BJ (cell line): Measurements from ENCODE around the gene RASGRP1. TPM values are rescaled to one million over a fixed set of nuclear protein-coding genes. Genes with fewer than 3 reads are reported as not detected.

Source experiments
- CTCF ChIA-PET: fragments of 350-600 bp; formaldehyde crosslinking; extraction: SDS; loops from one replicate; lab custom pipeline; 2021; ENCODE audit warnings: antibody characterized with exemption, inconsistent platforms; lab: Yijun Ruan, JAX
- POLR2A ChIA-PET: fragments of 300-600 bp; sonication (Branson Sonifier 250); formaldehyde crosslinking; extraction: SDS; loops from one replicate; lab custom pipeline; 2021; ENCODE audit warnings: antibody characterized with exemption; lab: Charles Lee
- DNase-seq: peaks from one replicate; pipeline ENCODE4 v3.0.0-alpha.2; 2011; ENCODE audit warnings: low read depth
- H3K27me3 ChIP-seq: 2 replicates; pipeline ENCODE4 v1.6.0; 2011; ENCODE audit warnings: low read length; ENCODE audit not compliant: control insufficient read depth, insufficient read depth
- H3K36me3 ChIP-seq: 2 replicates; pipeline ENCODE4 v1.5.1; 2011; ENCODE audit warnings: low read length; ENCODE audit not compliant: control insufficient read depth, insufficient read depth
- H3K4me3 ChIP-seq: 2 replicates; pipeline ENCODE4 v1.5.1; 2011; ENCODE audit warnings: low read depth, mild to moderate bottlenecking, control low read depth, low read length
- polyA plus RNA-seq: library from polyadenylated mRNA; depleted of rRNA; stranded (reverse); fragments of >200 nt; gene quantifications from 2 replicates; pipeline ENCODE4 v1.2.3, GENCODE V29; 2011
- TF ChIP-seq, protein P1 (sequence below): IDR thresholded peaks from 2 replicates; pipeline ENCODE4 v1.5.1; 2011; ENCODE audit warnings: low read depth, mild to moderate bottlenecking, control low read depth, inconsistent platforms, low read length, moderate library complexity; ENCODE audit not compliant: insufficient read depth

The RASGRP1 gene
- polyA plus RNA-seq, 1 experiment: 4.3 TPM

DNA sequence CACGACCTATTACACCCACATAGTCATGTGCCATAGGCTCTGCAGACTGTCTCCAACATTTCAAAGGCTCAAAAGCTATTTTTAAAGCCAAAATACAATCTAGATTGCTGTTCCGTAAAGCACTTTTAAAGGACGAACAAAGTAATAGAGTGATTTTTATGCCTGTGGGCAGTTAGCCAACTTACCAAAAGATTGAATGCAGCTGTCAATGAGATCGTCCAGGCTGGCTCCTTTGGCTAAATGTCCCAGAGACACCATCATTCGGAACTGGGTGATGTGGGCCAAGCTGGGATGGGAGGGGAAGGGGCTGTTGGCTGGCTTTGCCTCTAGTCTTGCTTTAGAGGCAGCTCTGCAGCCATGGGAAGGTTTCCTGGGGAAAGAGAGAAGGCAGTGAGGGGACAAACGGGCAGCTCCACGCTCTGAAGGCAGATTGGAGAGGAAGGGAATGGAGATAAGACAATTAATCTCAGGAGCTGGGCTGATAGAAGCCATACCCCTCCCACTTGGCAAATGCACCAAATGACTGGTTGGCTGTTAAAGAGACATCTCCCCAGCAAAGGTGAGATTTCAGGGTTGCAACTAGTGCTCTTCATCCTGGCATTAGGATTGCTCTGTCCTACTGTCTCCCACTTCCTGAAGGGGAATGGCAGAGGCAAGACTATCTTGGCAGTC is 4.8 kb downstream of the RASGRP1 start:
- Histone ChIP-seq H3K27me3 (no peaks in the 10 kb centered on the region), H3K4me3 (no peak overlapping the region), H3K36me3 (no peaks in the 10 kb centered on the region)
- ChIA-PET POLR2A (interaction anchor here (0.6 kb wide), 1 partner anchor 88 kb away, joined by 4 read pairs; no protein-coding TSS in a partner anchor), CTCF (interaction anchor here (1.1 to 1.2 kb wide), 4 partner anchors 16 to 140 kb away, joined by 3 to 5 read pairs (median 4); no protein-coding TSS in a partner anchor)
- no peak for DNase-seq
- TF ChIP-seq, protein P1, sequence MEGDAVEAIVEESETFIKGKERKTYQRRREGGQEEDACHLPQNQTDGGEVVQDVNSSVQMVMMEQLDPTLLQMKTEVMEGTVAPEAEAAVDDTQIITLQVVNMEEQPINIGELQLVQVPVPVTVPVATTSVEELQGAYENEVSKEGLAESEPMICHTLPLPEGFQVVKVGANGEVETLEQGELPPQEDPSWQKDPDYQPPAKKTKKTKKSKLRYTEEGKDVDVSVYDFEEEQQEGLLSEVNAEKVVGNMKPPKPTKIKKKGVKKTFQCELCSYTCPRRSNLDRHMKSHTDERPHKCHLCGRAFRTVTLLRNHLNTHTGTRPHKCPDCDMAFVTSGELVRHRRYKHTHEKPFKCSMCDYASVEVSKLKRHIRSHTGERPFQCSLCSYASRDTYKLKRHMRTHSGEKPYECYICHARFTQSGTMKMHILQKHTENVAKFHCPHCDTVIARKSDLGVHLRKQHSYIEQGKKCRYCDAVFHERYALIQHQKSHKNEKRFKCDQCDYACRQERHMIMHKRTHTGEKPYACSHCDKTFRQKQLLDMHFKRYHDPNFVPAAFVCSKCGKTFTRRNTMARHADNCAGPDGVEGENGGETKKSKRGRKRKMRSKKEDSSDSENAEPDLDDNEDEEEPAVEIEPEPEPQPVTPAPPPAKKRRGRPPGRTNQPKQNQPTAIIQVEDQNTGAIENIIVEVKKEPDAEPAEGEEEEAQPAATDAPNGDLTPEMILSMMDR: no peak

DNA sequence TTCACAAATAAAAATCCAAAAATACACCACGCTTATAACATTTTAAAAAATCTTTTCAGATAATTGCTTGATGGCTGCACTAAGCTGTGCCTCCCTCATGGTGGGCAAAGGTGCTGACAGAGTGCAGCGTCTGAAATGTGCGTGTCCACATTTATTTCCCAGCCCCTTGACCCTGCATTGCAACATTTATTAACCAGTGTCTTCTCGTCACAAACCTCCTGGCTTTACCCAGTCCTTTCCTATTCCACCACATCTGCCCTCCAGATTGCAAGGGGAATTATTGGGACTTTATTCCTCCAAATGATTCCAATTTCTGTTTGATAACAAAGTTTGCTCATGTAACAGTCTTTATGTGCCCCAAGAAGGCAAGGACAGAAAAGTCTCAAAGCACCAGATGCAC is 5.5 kb downstream of the RASGRP1 start:
- POLR2A ChIA-PET: no interaction called here
- no peaks in the 10 kb centered on the region for H3K27me3 ChIP-seq

DNA sequence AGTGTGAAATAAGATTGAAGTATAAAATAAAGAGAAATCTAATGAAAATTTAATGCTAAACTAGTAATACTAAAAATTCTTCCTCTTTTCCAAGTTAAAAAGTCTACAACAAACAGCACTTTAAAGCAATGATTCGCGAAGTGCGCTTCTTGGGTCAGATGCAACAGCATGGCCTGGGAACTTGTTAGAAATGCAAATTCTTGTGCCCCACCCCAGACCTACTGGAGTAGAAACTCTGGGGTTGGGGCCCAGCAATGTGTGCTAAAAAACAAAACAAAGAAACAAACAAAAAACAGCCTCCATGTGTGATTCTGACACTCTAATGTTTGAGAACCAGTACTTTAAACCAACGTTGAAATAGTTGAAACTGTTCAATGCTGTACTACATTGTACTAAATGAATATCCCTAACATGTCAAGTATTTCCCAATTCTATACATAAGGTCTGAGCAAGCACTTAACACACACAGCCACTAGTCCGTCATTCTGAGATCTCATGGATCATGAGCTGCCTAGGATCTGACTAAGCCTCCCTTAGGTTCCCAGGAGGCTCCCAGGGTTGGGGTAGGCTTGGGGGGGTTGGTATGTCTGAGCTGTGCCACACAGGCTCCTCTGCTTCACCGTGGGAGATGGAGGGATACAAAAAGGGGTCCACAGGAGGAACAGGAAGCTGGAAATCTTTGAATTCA is 6.1 kb downstream of the RASGRP1 start:
- ChIA-PET POLR2A (no interaction called here), CTCF (interaction anchor here (1.0 to 1.1 kb wide), 2 partner anchors 15 to 118 kb away, joined by 3 to 5 read pairs; no protein-coding TSS in a partner anchor)
- no peak for DNase-seq
- TF ChIP-seq, protein P1: no peak
- H3K27me3 ChIP-seq: no peaks in the 10 kb centered on the region
- H3K36me3 ChIP-seq: no peaks in the 10 kb centered on the region
- H3K4me3 ChIP-seq: no peak overlapping the region

More for the DNA sequence above, 5.5 kb downstream of the RASGRP1 start:
- TF ChIP-seq, protein P1: no peak
- H3K4me3 ChIP-seq: no peak overlapping the region
- H3K36me3 ChIP-seq: no peaks in the 10 kb centered on the region
- DNase-seq: no peak
- CTCF ChIA-PET: interaction anchor here (1.0 to 1.2 kb wide), 5 partner anchors 16 to 140 kb away, joined by 3 to 5 read pairs (median 4); no protein-coding TSS in a partner anchor

DNA sequence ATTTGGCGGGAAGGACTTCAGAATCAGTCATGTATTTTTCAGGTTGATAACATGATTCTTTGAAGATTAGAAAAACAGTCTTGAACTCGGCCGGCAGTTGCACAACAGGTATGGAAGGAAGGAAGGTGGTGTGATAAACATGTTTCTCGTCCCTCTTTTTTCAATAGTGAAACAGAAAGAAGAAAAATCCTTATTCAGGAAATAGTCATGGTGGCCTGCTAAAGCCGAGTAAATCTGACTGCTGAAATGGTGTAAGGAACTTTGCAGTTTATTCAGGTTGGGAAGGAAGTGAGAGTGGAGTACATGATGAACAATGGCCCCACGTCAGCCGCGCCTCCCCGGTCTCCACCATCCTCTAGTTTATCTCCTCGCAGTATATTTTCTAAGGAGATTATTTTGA is 6.7 kb downstream of the RASGRP1 start:
- ChIA-PET POLR2A (no interaction called here), CTCF (no interaction called here)
- Histone ChIP-seq H3K36me3 (no peaks in the 10 kb centered on the region), H3K4me3 (no peak overlapping the region), H3K27me3 (no peaks in the 10 kb centered on the region)
- TF ChIP-seq, protein P1: no peak
- no peak for DNase-seq

DNA sequence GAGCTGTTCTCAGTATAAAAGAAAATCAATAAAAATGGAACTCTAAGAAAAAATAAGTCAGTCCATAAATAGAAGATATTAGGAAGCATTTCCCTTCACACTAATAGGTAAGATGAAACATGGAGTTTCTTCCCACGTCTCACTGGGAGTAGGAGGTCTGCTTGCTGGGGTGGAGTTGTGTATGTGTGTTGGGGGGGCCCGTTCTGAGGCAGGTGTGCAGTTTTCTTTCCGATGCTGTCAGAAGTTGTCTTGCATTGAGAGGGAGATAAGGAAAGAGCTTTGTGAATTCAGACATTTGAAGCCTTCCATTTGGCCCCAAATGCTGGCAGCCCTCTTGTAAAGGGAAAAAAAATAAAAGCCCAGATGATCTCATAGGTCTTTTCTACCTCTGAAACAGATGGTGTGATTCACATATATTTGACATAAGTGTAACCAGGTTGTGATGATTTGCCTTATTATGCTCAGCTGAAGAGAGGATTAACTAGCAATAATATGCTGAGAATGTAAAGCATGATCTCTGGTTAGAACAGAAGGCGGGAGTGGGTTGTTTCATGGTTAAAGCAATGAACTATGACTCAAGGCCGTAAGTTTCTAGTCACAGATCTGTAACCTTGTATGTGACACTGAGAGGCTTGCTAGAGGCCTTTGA is 8.8 kb downstream of the RASGRP1 start:
- no peak overlapping the region for H3K4me3 ChIP-seq
- no peaks in the 10 kb centered on the region for H3K36me3 ChIP-seq
- ChIA-PET POLR2A (no interaction called here), CTCF (interaction anchor here (0.8 to 5.5 kb wide), 2 partner anchors 8 to 11 kb away, joined by 3 to 37 read pairs; partner anchors contain the start of gene RASGRP1)
- TF ChIP-seq, protein P1: no peak
- DNase-seq: peak; percentile 76
- H3K27me3 ChIP-seq: no peaks in the 10 kb centered on the region
